ENCODE measurements around the gene SUCLG2.
"Not testable (repeated sequence)": the region's sequence is repeated elsewhere in the genome, so short reads cannot be mapped to it uniquely, and the experiment has no call there.

Gene SUCLG2

DNA sequence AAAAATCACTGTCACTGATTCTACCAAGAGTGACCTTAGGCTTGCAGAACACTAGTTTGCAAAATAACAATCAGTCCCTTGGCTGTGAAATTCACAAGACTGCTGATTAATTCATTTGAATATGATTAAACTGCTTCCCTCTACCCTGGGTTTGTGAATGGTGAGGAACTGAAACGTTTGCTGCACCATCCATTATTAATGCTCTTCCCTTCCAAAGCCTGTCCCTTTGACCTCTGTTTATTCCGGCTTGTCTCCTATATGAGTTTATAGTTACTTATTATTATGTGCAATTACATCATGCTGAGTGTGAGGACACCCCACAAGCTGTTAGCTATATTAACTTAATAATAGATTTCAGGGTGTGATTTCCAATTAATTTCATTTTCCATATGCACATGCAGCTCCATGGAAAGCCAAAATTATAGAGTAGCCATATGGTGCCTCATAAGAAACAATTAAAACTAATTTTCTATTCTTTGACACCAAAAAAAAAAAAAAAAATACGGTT, 96.5 kb downstream of the SUCLG2 start:
- no peak for DNase-seq
- Histone ChIP-seq H3K4ac (ENCODE audit: low read depth, low read length) (no peak overlapping the region), H3K4me3 (ENCODE audit: low read length) (no peak overlapping the region), H3K56ac (ENCODE audit: low read length) (no peak overlapping the region), H3K79me2 (ENCODE audit: control insufficient read depth, insufficient read depth, low read length) (no peaks in the 10 kb centered on the region), H3K18ac (ENCODE audit: low read length) (no peak overlapping the region), H3K36me3 (ENCODE audit: control insufficient read depth, insufficient read depth, low read length) (no peaks in the 10 kb centered on the region), H3K23ac (ENCODE audit: low read length) (no peak overlapping the region), H3K4me2 (ENCODE audit: low read length) (no peak overlapping the region), H3K27ac (ENCODE audit: low read depth, low read length) (no peak overlapping the region), H4K8ac (ENCODE audit: low read depth, low read length) (no peak overlapping the region), H2AK5ac (ENCODE audit: low read length) (no peak overlapping the region), H3K27me3 (ENCODE audit: insufficient read depth, low read length, poor library complexity) (no peaks in the 10 kb centered on the region), H3K79me1 (ENCODE audit: low read length) (no peaks in the 10 kb centered on the region), H2BK5ac (ENCODE audit: low read length) (no peak overlapping the region), H2BK120ac (ENCODE audit: low read depth, low read length) (no peak overlapping the region), H4K5ac (ENCODE audit: low read length) (no peak overlapping the region), H2BK15ac (replicated peaks; ENCODE audit: low read depth) (no peak overlapping the region), H3K9ac (ENCODE audit: low read length) (no peak overlapping the region), H3K4me1 (ENCODE audit: control insufficient read depth, low read depth, low read length) (no peaks in the 10 kb centered on the region)
- WGBS (ENCODE audit: extremely low coverage, insufficient coverage, low lambda C conversion rate) = no CpG with 5 or more reads among the region's 3 CpGs

DNA sequence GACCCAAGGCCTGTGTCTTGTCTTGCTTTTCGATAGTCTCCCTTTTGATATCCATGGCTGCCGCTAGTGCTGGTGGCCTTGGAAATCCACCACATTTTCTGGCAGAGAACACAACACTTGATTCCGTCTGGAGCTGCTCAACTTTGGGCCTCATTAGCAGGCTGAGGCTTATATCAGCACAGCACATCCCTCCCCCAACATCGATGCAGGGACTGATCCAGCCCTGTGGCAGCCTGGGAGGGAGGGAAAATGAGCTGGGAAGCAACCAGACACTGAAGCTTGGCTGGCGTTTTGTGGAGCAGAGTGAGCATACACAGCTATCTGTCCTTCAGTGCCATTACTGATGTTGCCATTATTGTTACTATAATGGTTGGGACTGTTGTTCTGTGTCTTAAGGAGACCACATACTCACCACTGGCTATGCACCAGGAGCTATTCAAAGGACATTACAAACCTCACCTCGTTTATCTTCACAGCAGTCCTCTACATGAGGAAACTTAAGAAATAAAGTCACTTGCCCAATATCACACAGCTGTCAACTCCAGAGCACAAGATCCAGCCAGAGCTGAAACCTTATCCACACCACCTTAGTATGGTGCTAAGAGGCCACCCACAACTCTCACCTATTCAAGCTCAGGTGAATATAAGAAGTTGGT, 102.9 kb downstream of the SUCLG2 start:
- no peaks in the 10 kb centered on the region for H3K79me2 ChIP-seq (ENCODE audit: control insufficient read depth, insufficient read depth, low read length)
- no peaks in the 10 kb centered on the region for H3K79me1 ChIP-seq (ENCODE audit: low read length)
- H3K36me3 ChIP-seq (ENCODE audit: control insufficient read depth, insufficient read depth, low read length) = no peaks in the 10 kb centered on the region
- H4K5ac ChIP-seq (ENCODE audit: low read length) = no peak overlapping the region
- H3K27ac ChIP-seq (ENCODE audit: low read depth, low read length) = no peak overlapping the region
- no peak overlapping the region for H3K18ac ChIP-seq (ENCODE audit: low read length)
- no peak overlapping the region for H4K8ac ChIP-seq (ENCODE audit: low read depth, low read length)
- H2BK15ac ChIP-seq (replicated peaks; ENCODE audit: low read depth) = no peak overlapping the region
- no peak overlapping the region for H2BK120ac ChIP-seq (ENCODE audit: low read depth, low read length)
- H3K4ac ChIP-seq (ENCODE audit: low read depth, low read length) = no peak overlapping the region
- H3K4me1 ChIP-seq (ENCODE audit: control insufficient read depth, low read depth, low read length) = no peaks in the 10 kb centered on the region
- H3K56ac ChIP-seq (ENCODE audit: low read length) = no peak overlapping the region
- no peak overlapping the region for H2BK5ac ChIP-seq (ENCODE audit: low read length)
- no peaks in the 10 kb centered on the region for H3K27me3 ChIP-seq (ENCODE audit: insufficient read depth, low read length, poor library complexity)
- WGBS (ENCODE audit: extremely low coverage, insufficient coverage, low lambda C conversion rate) = no CpG with 5 or more reads among the region's 6 CpGs
- no peak for DNase-seq
- H3K9ac ChIP-seq (ENCODE audit: low read length) = no peak overlapping the region
- H3K23ac ChIP-seq (ENCODE audit: low read length) = no peak overlapping the region
- H2AK5ac ChIP-seq (ENCODE audit: low read length) = no peak overlapping the region
- H3K4me2 ChIP-seq (ENCODE audit: low read length) = no peak overlapping the region
- no peak overlapping the region for H3K4me3 ChIP-seq (ENCODE audit: low read length)

DNA sequence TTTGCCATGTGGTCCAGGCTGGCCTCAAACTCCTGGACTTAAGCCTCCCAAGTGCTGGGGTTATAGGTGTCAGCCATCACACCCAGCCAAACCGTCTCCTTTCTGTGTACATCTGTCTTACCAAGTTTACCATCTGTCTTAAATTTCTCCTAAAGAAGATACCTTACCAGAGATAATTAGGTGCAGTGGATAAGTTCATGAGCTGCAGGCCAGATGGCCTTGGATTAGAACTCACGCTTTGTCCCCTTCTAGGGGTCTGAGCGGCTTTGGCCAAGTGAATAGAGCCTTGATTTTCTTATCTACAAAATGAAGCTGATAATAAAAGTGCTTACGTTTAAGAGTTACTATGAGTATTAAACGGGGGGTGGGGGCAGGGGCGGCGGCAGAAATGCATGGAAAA, 103.9 kb downstream of the SUCLG2 start:
- Histone ChIP-seq H3K27me3 (ENCODE audit: insufficient read depth, low read length, poor library complexity) (no peaks in the 10 kb centered on the region), H2BK5ac (ENCODE audit: low read length) (no peak overlapping the region), H2BK120ac (ENCODE audit: low read depth, low read length) (no peak overlapping the region), H4K5ac (ENCODE audit: low read length) (no peak overlapping the region), H3K79me2 (ENCODE audit: control insufficient read depth, insufficient read depth, low read length) (no peaks in the 10 kb centered on the region), H2AK5ac (ENCODE audit: low read length) (no peak overlapping the region), H3K4me1 (ENCODE audit: control insufficient read depth, low read depth, low read length) (no peaks in the 10 kb centered on the region), H3K79me1 (ENCODE audit: low read length) (no peaks in the 10 kb centered on the region), H3K9ac (ENCODE audit: low read length) (no peak overlapping the region), H2BK15ac (replicated peaks; ENCODE audit: low read depth) (no peak overlapping the region), H3K23ac (ENCODE audit: low read length) (no peak overlapping the region), H3K4me3 (ENCODE audit: low read length) (no peak overlapping the region), H3K4me2 (ENCODE audit: low read length) (no peak overlapping the region), H3K18ac (ENCODE audit: low read length) (no peak overlapping the region), H3K4ac (ENCODE audit: low read depth, low read length) (no peak overlapping the region), H3K36me3 (ENCODE audit: control insufficient read depth, insufficient read depth, low read length) (no peaks in the 10 kb centered on the region), H3K27ac (ENCODE audit: low read depth, low read length) (no peak overlapping the region), H3K56ac (ENCODE audit: low read length) (no peak overlapping the region), H4K8ac (ENCODE audit: low read depth, low read length) (no peak overlapping the region)
- no CpG with 5 or more reads among the region's 7 CpGs for WGBS (ENCODE audit: extremely low coverage, insufficient coverage, low lambda C conversion rate)
- DNase-seq = no peak

GRCh38 chr3:67542502-67543250, 111.7 kb downstream of the SUCLG2 start:
- not testable (repeated sequence) for H3K27ac ChIP-seq (ENCODE audit: low read depth, low read length); H3K4ac ChIP-seq (ENCODE audit: low read depth, low read length); H3K27me3 ChIP-seq (ENCODE audit: insufficient read depth, low read length, poor library complexity); H3K79me1 ChIP-seq (ENCODE audit: low read length); H3K23ac ChIP-seq (ENCODE audit: low read length); H3K4me3 ChIP-seq (ENCODE audit: low read length); DNase-seq; H3K56ac ChIP-seq (ENCODE audit: low read length); H3K79me2 ChIP-seq (ENCODE audit: control insufficient read depth, insufficient read depth, low read length); H3K18ac ChIP-seq (ENCODE audit: low read length); H2BK120ac ChIP-seq (ENCODE audit: low read depth, low read length); H4K5ac ChIP-seq (ENCODE audit: low read length); H2BK5ac ChIP-seq (ENCODE audit: low read length); H3K4me1 ChIP-seq (ENCODE audit: control insufficient read depth, low read depth, low read length); H3K36me3 ChIP-seq (ENCODE audit: control insufficient read depth, insufficient read depth, low read length); H3K4me2 ChIP-seq (ENCODE audit: low read length); H2AK5ac ChIP-seq (ENCODE audit: low read length); H2BK15ac ChIP-seq (replicated peaks; ENCODE audit: low read depth); H4K8ac ChIP-seq (ENCODE audit: low read depth, low read length); H3K9ac ChIP-seq (ENCODE audit: low read length)
- WGBS (ENCODE audit: extremely low coverage, insufficient coverage, low lambda C conversion rate) = no CpG with 5 or more reads among the region's 3 CpGs

- H3K23ac ChIP-seq (ENCODE audit: low read length) = no peak overlapping the region
- H2BK15ac ChIP-seq (replicated peaks; ENCODE audit: low read depth) = no peak overlapping the region
- no peak overlapping the region for H3K27ac ChIP-seq (ENCODE audit: low read depth, low read length)
- H3K4ac ChIP-seq (ENCODE audit: low read depth, low read length) = no peak overlapping the region
- H2BK120ac ChIP-seq (ENCODE audit: low read depth, low read length) = no peak overlapping the region
- no peak overlapping the region for H2BK5ac ChIP-seq (ENCODE audit: low read length)
- DNase-seq = no peak
- H3K9ac ChIP-seq (ENCODE audit: low read length) = no peak overlapping the region
- H3K27me3 ChIP-seq (ENCODE audit: insufficient read depth, low read length, poor library complexity) = no peaks in the 10 kb centered on the region
- no CpG with 5 or more reads among the region's 8 CpGs for WGBS (ENCODE audit: extremely low coverage, insufficient coverage, low lambda C conversion rate)
- H3K56ac ChIP-seq (ENCODE audit: low read length) = no peak overlapping the region
- H3K36me3 ChIP-seq (ENCODE audit: control insufficient read depth, insufficient read depth, low read length) = no peaks in the 10 kb centered on the region
- no peak overlapping the region for H4K5ac ChIP-seq (ENCODE audit: low read length)
- no peaks in the 10 kb centered on the region for H3K79me1 ChIP-seq (ENCODE audit: low read length)
- no peak overlapping the region for H3K4me2 ChIP-seq (ENCODE audit: low read length)
- no peak overlapping the region for H4K8ac ChIP-seq (ENCODE audit: low read depth, low read length)
- H3K4me1 ChIP-seq (ENCODE audit: control insufficient read depth, low read depth, low read length) = no peaks in the 10 kb centered on the region
- no peak overlapping the region for H2AK5ac ChIP-seq (ENCODE audit: low read length)
- no peak overlapping the region for H3K18ac ChIP-seq (ENCODE audit: low read length)
- no peak overlapping the region for H3K4me3 ChIP-seq (ENCODE audit: low read length)
- no peaks in the 10 kb centered on the region for H3K79me2 ChIP-seq (ENCODE audit: control insufficient read depth, insufficient read depth, low read length)
These were observed 114.1 kb downstream of the SUCLG2 start for GRCh38 chr3:67540198-67540894.
